SU-DHL-6 (cell line): ENCODE measurements around the gene CDKL1.

Source experiments
- CTCF ChIP-seq: fragments of 200-600 bp; sonication (generic); IDR thresholded peaks from one replicate; pipeline ENCODE4 v1.5.1; 2017; ENCODE audit warnings: antibody characterized with exemption, mild to moderate bottlenecking, low read length, moderate library complexity; ENCODE audit not compliant: insufficient read depth, poor library complexity, severe bottlenecking
- EZH2phosphoT487 ChIP-seq: fragments of 200-600 bp; sonication (generic), shearing (Covaris generic); conservative IDR thresholded peaks from 2 replicates; pipeline ENCODE4 v1.6.1; 2018; ENCODE audit warnings: mild to moderate bottlenecking, antibody characterized with exemption, low read length, moderate library complexity, mixed read lengths

GRCh38 chr14:50363714-50364111, 33.0 kb downstream of the CDKL1 start:
- TF ChIP-seq CTCF (no peak), EZH2phosphoT487 (no peak)
